Astrocyte of the spinal cord (primary cell): ENCODE data around the gene GJA5.
"Not testable (repeated sequence)": the region's sequence is repeated elsewhere in the genome, so short reads cannot be mapped to it uniquely, and the experiment has no call there.

Source experiments
- DNase-seq: peaks from one replicate; pipeline ENCODE4 v3.0.0; 2011; ENCODE audit warnings: low read depth, low spot score
- H3K4me3 ChIP-seq: 2 replicates; pipeline ENCODE4 v1.5.1; 2011; ENCODE audit warnings: low read depth, mild to moderate bottlenecking, low read length, moderate library complexity
- CTCF ChIP-seq: IDR thresholded peaks from 2 replicates; pipeline ENCODE4 v1.5.1; 2012; ENCODE audit warnings: low read depth, mild to moderate bottlenecking, low read length, inconsistent platforms
- in situ Hi-C: cut with HindIII; loops from 2 replicates; pipeline ENCODE4 v1.10.0; 2017; ENCODE audit warnings: low sequenced_read_pairs

Gene GJA5

GRCh38 chr1:147738129-147738528, 22.3 kb downstream of the GJA5 start:
- TF ChIP-seq CTCF: no peak
- no peak overlapping the region for H3K4me3 ChIP-seq
- in situ Hi-C loops: no loop called here
- no peak for DNase-seq

GRCh38 chr1:147736883-147737282, 23.5 kb downstream of the GJA5 start:
- TF ChIP-seq CTCF: no peak

GRCh38 chr1:147735423-147735822, 25.0 kb downstream of the GJA5 start:
- no peak for DNase-seq
- TF ChIP-seq CTCF: no peak
- no peak overlapping the region for H3K4me3 ChIP-seq
- in situ Hi-C loops: no loop called here

More at GRCh38 chr1:147736883-147737282, 23.5 kb downstream of the GJA5 start:
- in situ Hi-C loops: no loop called here
- no peak overlapping the region for H3K4me3 ChIP-seq
- no peak for DNase-seq

DNA sequence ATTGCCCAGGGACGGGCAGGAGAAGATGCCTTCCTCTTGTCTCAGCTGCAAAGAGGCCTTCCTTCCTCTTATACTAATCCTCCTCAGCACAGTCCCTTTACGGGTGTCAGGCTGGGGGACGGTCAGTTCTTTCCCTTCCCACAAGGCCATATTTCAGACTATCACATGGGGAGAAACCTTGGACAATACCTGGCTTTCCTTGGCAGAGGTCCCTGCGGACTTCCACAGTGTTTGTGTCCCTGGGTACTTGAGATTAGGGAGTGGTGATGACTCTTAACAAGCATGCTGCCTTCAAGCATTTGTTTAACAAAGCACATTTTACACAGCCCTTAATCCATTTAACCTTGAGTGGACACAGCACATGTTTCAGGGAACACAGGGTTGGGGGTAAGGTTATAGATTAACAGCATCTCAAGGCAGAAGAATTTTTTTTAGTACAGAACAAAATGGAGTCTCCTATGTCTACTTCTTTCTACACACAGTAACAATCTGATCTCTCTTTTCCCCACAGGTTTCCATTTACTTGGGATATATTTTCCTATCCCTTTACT, 26.0 kb downstream of the GJA5 start:
- DNase-seq, in situ Hi-C loops, H3K4me3 ChIP-seq: not testable (repeated sequence)

DNA sequence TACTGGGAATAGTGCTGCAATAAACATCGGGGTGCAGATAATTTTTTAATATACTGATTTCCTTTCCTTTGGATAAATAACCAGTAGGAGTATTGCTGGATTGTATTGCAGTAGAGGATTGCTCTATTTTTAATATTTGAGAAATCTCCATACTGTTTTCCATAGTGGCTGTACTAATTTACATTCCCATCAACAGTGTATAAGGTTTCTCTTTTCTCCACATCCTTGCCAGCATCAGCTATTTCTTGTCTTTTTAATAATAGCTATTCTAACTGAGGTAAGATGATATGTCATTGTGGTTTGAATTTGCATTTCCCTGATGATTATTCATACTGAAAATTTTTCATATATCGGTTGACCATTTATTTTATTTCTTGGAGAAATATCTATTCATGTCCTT, 31.1 kb downstream of the GJA5 start:
- DNase-seq: no peak
- no peak overlapping the region for H3K4me3 ChIP-seq
- no peak for TF ChIP-seq CTCF
- in situ Hi-C loops: no loop called here

DNA sequence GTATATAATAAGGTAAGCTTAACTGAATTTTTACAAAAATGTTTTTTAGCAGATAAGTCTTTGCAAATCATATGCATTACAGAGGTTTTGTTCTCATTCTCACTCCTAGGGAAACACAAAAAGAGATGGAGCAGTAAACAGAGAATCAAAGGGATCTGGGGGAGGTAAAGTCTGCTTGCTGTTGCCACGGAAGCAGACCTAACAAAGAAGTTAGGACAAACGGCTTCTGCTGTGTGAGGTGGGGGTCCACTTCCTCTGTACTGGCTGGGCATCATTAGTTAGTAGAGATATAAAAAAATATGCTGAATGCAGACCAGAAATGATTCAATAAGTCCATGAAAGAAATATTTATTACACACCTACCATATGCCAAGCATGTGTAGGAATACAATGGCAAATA, 34.2 kb downstream of the GJA5 start:
- in situ Hi-C loops: no loop called here
- TF ChIP-seq CTCF: no peak
- DNase-seq: no peak
- no peak overlapping the region for H3K4me3 ChIP-seq

DNA sequence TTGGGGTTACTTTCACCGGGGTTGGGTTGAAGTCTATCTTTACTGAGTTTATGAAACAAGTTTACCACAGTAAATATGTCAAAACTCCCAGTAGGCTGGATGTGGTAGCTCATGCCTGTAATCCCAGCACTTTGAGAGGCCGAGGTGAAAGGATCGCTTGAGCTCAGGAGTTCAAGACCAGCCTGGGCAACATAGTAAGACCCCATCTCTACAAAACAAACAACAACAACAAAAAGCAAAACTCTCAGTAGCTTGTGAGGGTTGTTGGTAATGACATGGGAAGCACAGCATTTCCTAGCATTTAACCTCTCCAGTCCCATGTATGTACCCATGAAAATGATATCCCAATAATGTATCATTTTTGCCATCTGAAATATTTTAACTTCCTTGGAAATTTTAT, 34.7 kb downstream of the GJA5 start:
- in situ Hi-C loops: no loop called here
- no peak overlapping the region for H3K4me3 ChIP-seq
- DNase-seq: no peak
- no peak for TF ChIP-seq CTCF
